GM12878 (cell line): ENCODE data around the gene ZNF592. TPM values are rescaled to one million over a fixed set of nuclear protein-coding genes. Genes with fewer than 3 reads are reported as not detected.

Experiments
- BCLAF1 ChIP-seq: fragments of 450-650 bp; IDR thresholded peaks from 2 replicates; pipeline ENCODE4 v1.6.1; 2017; ENCODE audit warnings: antibody characterized with exemption, mild to moderate bottlenecking, moderate library complexity
- CBX5 ChIP-seq: sonication (generic); IDR thresholded peaks from 2 replicates; pipeline ENCODE4 v1.6.1; 2016; ENCODE audit warnings: low read depth, moderate library complexity, mild to moderate bottlenecking, inconsistent platforms
- FOS ChIP-seq: IDR thresholded peaks from 3 replicates; pipeline ENCODE4 v1.6.1; 2011; ENCODE audit warnings: borderline replicate concordance; ENCODE audit not compliant: insufficient read length; ENCODE audit errors: extremely low read depth
- FOXK2 ChIP-seq: fragments of 450-650 bp; IDR thresholded peaks from 2 replicates; pipeline ENCODE4 v1.6.1; 2017; ENCODE audit warnings: mild to moderate bottlenecking, moderate library complexity
- NFYA ChIP-seq: IDR thresholded peaks from 2 replicates; pipeline ENCODE4 v1.6.1; 2011; ENCODE audit warnings: low read depth, mild to moderate bottlenecking, low read length, improper control_type of control experiment, borderline replicate concordance
- RB1 ChIP-seq: fragments of 450-650 bp; formaldehyde crosslinking; IDR thresholded peaks from 2 replicates; pipeline ENCODE4 v1.6.1; 2017; ENCODE audit warnings: mild to moderate bottlenecking, borderline replicate concordance
- REST ChIP-seq: IDR thresholded peaks from 2 replicates; pipeline ENCODE4 v1.6.1; 2012; ENCODE audit warnings: mild to moderate bottlenecking, low read depth, low read length
- SMAD5 ChIP-seq: IDR thresholded peaks from 2 replicates; pipeline ENCODE4 v1.6.1; 2016; ENCODE audit warnings: antibody characterized with exemption, low read depth
- SP1 ChIP-seq: IDR thresholded peaks from one replicate; pipeline ENCODE4 v1.6.1; 2011; ENCODE audit warnings: low read depth, low read length
- TBL1XR1 ChIP-seq: IDR thresholded peaks from 2 replicates; pipeline ENCODE4 v1.6.1; 2012; ENCODE audit warnings: low read depth, low read length, improper control_type of control experiment
- ZNF622 ChIP-seq: fragments of 450-650 bp; IDR thresholded peaks from 2 replicates; pipeline ENCODE4 v1.6.1; 2017; ENCODE audit warnings: mild to moderate bottlenecking, inconsistent platforms
- ZSCAN29 ChIP-seq: fragments of 450-650 bp; IDR thresholded peaks from 2 replicates; pipeline ENCODE4 v1.6.1; 2017; ENCODE audit warnings: mild to moderate bottlenecking, moderate library complexity
- ZZZ3 ChIP-seq: IDR thresholded peaks from 2 replicates; pipeline ENCODE4 v1.6.1; 2011; ENCODE audit warnings: low read depth; ENCODE audit not compliant: control insufficient read depth, insufficient read length
- polyA plus RNA-seq, 11 experiments: library from polyadenylated mRNA; depleted of rRNA in 4 of 11; unstranded in 6 of 11; stranded (reverse) in 5 of 11; fragments of >200 nt; fragmentation: Nextera tagmentation in 4 of 11; fragmentation: Illumina TruSeq in 1 of 11; extraction: Ambion mirVana in 4 of 11; extraction: Trizol in 1 of 11; gene quantifications; 1 replicate in 1 of 11; 2 replicates in 10 of 11; pipeline versions ENCODE4 v1.2.1 to v1.2.3, GENCODE V29; 2011 to 2016; ENCODE audit warnings: inconsistent platforms in 2 of 11, missing spikeins in 2 of 11, low read depth in 1 of 11
- total RNA-seq, 4 experiments: library from RNA; depleted of rRNA in 3 of 4; stranded (reverse); fragments of >200 nt in 3 of 4; fragmentation: Illumina TruSeq in 1 of 4; extraction: Trizol in 1 of 4; gene quantifications; 2 replicates each; pipeline versions ENCODE4 v1.2.1 to v1.2.3, GENCODE V29; 2013 to 2021
- TF ChIP-seq, protein P1 (sequence below): fragments of 450-650 bp; IDR thresholded peaks from 2 replicates; pipeline ENCODE4 v1.6.1; 2017; ENCODE audit warnings: mild to moderate bottlenecking, moderate library complexity
- TF ChIP-seq, protein P2 (sequence below): fragments of 450-650 bp; IDR thresholded peaks from 2 replicates; pipeline ENCODE4 v1.6.1; 2014; ENCODE audit warnings: mild to moderate bottlenecking
- TF ChIP-seq, protein P3 (sequence below): fragments of 450-650 bp; conservative IDR thresholded peaks from 2 replicates; pipeline ENCODE4 v1.6.1; 2017; ENCODE audit warnings: mild to moderate bottlenecking, moderate library complexity

The ZNF592 gene
- total and polyA plus RNA-seq, 10 of the 15 experiments (the other 5 are each of a cell fraction or from before 2014, with no cell fraction given): 0.95 to 23.7 (median 8.6) TPM

DNA sequence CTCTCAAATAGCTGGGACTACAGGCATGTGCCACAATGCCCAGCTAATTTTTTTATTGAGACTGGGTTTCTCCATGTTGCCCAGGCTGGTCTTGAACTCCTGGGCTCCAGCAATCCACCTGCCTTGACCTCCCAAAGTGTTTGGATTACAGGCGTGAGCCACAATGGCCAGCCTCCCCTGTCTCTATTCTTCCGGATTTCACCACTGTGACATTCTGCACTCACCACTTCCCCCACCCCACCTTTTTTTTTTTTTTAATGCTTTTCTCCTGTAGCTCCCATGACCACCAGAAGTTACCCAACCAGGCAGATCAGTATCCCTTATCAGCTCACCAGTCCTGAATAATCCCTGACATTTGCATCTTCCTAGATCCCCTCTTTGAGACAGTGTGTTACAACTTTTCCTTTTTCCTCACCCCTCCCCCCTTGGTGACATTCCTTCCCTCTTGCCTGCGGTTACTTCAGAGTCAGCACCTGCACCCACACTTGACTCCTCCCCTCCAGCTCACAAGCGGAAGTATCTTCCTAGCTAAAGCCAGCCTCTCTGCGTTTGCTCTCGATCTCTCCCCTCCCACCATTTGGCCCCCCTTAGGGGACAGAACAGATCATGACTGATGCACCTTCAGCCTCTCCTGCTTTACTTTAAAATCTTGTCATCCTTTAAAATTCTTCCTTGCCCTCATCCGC is 13.5 kb upstream of the ZNF592 start (continued):
- TF ChIP-seq REST (no peak), CBX5 (0 out of 2 replicates have a peak, but pooled peaks have one; percentile 26), BCLAF1 (no peak), TBL1XR1 (no peak), FOS (no peak), SMAD5 (no peak), ZZZ3 (no peak), SP1 (peak; percentile 51), ZNF622 (no peak), RB1 (no peak), NFYA (no peak), FOXK2 (no peak), ZSCAN29 (no peak)
- TF ChIP-seq, protein P1, sequence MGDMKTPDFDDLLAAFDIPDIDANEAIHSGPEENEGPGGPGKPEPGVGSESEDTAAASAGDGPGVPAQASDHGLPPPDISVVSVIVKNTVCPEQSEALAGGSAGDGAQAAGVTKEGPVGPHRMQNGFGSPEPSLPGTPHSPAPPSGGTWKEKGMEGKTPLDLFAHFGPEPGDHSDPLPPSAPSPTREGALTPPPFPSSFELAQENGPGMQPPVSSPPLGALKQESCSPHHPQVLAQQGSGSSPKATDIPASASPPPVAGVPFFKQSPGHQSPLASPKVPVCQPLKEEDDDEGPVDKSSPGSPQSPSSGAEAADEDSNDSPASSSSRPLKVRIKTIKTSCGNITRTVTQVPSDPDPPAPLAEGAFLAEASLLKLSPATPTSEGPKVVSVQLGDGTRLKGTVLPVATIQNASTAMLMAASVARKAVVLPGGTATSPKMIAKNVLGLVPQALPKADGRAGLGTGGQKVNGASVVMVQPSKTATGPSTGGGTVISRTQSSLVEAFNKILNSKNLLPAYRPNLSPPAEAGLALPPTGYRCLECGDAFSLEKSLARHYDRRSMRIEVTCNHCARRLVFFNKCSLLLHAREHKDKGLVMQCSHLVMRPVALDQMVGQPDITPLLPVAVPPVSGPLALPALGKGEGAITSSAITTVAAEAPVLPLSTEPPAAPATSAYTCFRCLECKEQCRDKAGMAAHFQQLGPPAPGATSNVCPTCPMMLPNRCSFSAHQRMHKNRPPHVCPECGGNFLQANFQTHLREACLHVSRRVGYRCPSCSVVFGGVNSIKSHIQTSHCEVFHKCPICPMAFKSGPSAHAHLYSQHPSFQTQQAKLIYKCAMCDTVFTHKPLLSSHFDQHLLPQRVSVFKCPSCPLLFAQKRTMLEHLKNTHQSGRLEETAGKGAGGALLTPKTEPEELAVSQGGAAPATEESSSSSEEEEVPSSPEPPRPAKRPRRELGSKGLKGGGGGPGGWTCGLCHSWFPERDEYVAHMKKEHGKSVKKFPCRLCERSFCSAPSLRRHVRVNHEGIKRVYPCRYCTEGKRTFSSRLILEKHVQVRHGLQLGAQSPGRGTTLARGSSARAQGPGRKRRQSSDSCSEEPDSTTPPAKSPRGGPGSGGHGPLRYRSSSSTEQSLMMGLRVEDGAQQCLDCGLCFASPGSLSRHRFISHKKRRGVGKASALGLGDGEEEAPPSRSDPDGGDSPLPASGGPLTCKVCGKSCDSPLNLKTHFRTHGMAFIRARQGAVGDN: no peak
- TF ChIP-seq, protein P2, sequence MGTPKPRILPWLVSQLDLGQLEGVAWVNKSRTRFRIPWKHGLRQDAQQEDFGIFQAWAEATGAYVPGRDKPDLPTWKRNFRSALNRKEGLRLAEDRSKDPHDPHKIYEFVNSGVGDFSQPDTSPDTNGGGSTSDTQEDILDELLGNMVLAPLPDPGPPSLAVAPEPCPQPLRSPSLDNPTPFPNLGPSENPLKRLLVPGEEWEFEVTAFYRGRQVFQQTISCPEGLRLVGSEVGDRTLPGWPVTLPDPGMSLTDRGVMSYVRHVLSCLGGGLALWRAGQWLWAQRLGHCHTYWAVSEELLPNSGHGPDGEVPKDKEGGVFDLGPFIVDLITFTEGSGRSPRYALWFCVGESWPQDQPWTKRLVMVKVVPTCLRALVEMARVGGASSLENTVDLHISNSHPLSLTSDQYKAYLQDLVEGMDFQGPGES: no peak
- TF ChIP-seq, protein P3, sequence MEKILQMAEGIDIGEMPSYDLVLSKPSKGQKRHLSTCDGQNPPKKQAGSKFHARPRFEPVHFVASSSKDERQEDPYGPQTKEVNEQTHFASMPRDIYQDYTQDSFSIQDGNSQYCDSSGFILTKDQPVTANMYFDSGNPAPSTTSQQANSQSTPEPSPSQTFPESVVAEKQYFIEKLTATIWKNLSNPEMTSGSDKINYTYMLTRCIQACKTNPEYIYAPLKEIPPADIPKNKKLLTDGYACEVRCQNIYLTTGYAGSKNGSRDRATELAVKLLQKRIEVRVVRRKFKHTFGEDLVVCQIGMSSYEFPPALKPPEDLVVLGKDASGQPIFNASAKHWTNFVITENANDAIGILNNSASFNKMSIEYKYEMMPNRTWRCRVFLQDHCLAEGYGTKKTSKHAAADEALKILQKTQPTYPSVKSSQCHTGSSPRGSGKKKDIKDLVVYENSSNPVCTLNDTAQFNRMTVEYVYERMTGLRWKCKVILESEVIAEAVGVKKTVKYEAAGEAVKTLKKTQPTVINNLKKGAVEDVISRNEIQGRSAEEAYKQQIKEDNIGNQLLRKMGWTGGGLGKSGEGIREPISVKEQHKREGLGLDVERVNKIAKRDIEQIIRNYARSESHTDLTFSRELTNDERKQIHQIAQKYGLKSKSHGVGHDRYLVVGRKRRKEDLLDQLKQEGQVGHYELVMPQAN: no peak
